ENCODE data around the gene CCDC192. TPM values are rescaled to one million over a fixed set of nuclear protein-coding genes. Genes with fewer than 3 reads are reported as not detected.

The CCDC192 gene
- total and polyA plus RNA-seq, 2 experiments from 2014 or later: 0.40 TPM; not detected in 1

DNA sequence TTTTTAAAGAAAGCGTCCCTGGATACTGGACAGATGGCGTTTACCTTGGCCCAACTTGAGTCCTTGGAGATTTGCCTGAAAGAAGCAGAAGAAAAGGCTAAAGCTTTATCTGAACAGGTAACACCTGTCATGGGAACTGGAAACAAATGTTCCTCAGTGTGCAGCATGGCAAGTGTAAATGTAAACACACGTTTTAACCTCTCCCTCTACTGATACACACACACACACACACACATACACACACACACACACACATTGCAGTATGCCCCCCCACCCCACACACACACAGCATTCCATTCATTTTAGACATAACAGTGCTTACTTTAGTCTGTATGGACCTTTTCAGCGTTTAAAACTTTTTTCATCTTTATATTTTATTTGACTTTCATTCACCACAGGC lies 51.1 kb downstream of the CCDC192 start:
- DNase-seq (ENCODE audit: low spot score) (no peak), ATAC-seq (no peak)
- Histone ChIP-seq H4K20me1 (replicated peaks; ENCODE audit: insufficient read depth) (no peaks in the 10 kb centered on the region), H3K4me1 (ENCODE audit: insufficient read depth) (peaks cover 8% of the 10 kb centered on the region; the same call in 1 of the 2 replicates), H3K27me3 (ENCODE audit: insufficient read depth) (no peaks in the 10 kb centered on the region), H3K9me2 (ENCODE audit: insufficient read depth) (no peaks in the 10 kb centered on the region), H3K79me2 (replicated peaks; ENCODE audit: insufficient read depth) (no peaks in the 10 kb centered on the region), H3K27ac (ENCODE audit: low read depth) (no peak overlapping the region), H3K36me3 (ENCODE audit: insufficient read depth) (no peaks in the 10 kb centered on the region), H3K4me2 (no peak overlapping the region), H3F3A (replicated peaks; ENCODE audit: low read depth) (no peaks in the 10 kb centered on the region), H2AFZ (no peak overlapping the region), H3K4me3 (no peak overlapping the region)
- H3K4me1 Mint-ChIP-seq: peaks cover 22% of the 10 kb centered on the region
- peaks cover 7% of the 10 kb centered on the region; the same call in 2 of the 3 replicates for H3K36me3 Mint-ChIP-seq (ENCODE audit: low read depth)
- H3K27me3 Mint-ChIP-seq (ENCODE audit: insufficient read depth, low read depth, poor library complexity): no peaks in the 10 kb centered on the region
- no peak for TF ChIP-seq POLR2AphosphoS5 (IDR thresholded peaks at IDR 0.05; ENCODE audit: low read depth)
- H3K27ac Mint-ChIP-seq: no peak overlapping the region
- no peaks in the 10 kb centered on the region for H3K9me3 Mint-ChIP-seq
- H3K4me3 Mint-ChIP-seq: no peak overlapping the region

DNA sequence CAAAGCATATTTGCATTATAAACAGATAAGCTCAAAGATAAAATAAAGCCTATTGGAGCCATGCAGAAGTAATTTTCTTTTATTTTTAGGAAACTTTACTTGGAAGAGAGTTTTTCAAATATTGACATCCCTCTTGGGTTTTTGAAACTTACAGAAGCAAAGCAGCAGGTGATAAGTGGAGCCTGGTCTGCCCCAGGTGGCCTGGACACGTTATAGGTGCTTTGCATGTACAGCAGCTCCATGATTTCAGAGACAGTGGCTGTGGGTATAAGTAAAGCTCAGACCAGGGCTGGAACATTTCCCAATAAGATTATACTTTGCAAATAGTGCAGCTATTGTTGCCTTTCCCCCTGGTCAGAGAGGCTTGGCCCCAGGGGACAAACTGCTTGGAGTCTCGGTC lies 51.5 kb downstream of the CCDC192 start:
- H2AFZ ChIP-seq: no peak overlapping the region
- no peaks in the 10 kb centered on the region for H4K20me1 ChIP-seq (replicated peaks; ENCODE audit: insufficient read depth)
- no peak for ATAC-seq
- DNase-seq (ENCODE audit: low spot score): no peak
- Mint-ChIP-seq H3K27me3 (ENCODE audit: insufficient read depth, low read depth, poor library complexity) (no peaks in the 10 kb centered on the region), H3K4me3 (no peak overlapping the region), H3K27ac (no peak overlapping the region), H3K36me3 (ENCODE audit: low read depth) (peaks cover 7% of the 10 kb centered on the region; the same call in 2 of the 3 replicates), H3K9me3 (no peaks in the 10 kb centered on the region), H3K4me1 (peaks cover 22% of the 10 kb centered on the region)
- no peak overlapping the region for H3K4me2 ChIP-seq
- H3K27me3 ChIP-seq (ENCODE audit: insufficient read depth): no peaks in the 10 kb centered on the region
- H3K36me3 ChIP-seq (ENCODE audit: insufficient read depth): no peaks in the 10 kb centered on the region
- H3K4me3 ChIP-seq: no peak overlapping the region
- no peaks in the 10 kb centered on the region for H3K79me2 ChIP-seq (replicated peaks; ENCODE audit: insufficient read depth)
- H3F3A ChIP-seq (replicated peaks; ENCODE audit: low read depth): no peaks in the 10 kb centered on the region
- H3K27ac ChIP-seq (ENCODE audit: low read depth): no peak overlapping the region
- H3K4me1 ChIP-seq (ENCODE audit: insufficient read depth): peaks cover 8% of the 10 kb centered on the region; the same call in 1 of the 2 replicates
- no peaks in the 10 kb centered on the region for H3K9me2 ChIP-seq (ENCODE audit: insufficient read depth)
- no peak for TF ChIP-seq ZNF331 (CRISPR knock-in tag; IDR thresholded peaks at IDR 0.05; ENCODE audit: low read depth)
- TF ChIP-seq, protein P1, sequence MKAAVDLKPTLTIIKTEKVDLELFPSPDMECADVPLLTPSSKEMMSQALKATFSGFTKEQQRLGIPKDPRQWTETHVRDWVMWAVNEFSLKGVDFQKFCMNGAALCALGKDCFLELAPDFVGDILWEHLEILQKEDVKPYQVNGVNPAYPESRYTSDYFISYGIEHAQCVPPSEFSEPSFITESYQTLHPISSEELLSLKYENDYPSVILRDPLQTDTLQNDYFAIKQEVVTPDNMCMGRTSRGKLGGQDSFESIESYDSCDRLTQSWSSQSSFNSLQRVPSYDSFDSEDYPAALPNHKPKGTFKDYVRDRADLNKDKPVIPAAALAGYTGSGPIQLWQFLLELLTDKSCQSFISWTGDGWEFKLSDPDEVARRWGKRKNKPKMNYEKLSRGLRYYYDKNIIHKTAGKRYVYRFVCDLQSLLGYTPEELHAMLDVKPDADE (IDR thresholded peaks at IDR 0.05): no peak
- TF ChIP-seq, protein P2, sequence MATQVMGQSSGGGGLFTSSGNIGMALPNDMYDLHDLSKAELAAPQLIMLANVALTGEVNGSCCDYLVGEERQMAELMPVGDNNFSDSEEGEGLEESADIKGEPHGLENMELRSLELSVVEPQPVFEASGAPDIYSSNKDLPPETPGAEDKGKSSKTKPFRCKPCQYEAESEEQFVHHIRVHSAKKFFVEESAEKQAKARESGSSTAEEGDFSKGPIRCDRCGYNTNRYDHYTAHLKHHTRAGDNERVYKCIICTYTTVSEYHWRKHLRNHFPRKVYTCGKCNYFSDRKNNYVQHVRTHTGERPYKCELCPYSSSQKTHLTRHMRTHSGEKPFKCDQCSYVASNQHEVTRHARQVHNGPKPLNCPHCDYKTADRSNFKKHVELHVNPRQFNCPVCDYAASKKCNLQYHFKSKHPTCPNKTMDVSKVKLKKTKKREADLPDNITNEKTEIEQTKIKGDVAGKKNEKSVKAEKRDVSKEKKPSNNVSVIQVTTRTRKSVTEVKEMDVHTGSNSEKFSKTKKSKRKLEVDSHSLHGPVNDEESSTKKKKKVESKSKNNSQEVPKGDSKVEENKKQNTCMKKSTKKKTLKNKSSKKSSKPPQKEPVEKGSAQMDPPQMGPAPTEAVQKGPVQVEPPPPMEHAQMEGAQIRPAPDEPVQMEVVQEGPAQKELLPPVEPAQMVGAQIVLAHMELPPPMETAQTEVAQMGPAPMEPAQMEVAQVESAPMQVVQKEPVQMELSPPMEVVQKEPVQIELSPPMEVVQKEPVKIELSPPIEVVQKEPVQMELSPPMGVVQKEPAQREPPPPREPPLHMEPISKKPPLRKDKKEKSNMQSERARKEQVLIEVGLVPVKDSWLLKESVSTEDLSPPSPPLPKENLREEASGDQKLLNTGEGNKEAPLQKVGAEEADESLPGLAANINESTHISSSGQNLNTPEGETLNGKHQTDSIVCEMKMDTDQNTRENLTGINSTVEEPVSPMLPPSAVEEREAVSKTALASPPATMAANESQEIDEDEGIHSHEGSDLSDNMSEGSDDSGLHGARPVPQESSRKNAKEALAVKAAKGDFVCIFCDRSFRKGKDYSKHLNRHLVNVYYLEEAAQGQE (IDR thresholded peaks at IDR 0.05; ENCODE audit: unreplicated experiment): no peak
- no peak for TF ChIP-seq POLR2AphosphoS5 (IDR thresholded peaks at IDR 0.05; ENCODE audit: low read depth)
- TF ChIP-seq EZH2phosphoT487 (IDR thresholded peaks at IDR 0.05; ENCODE audit: unreplicated experiment): no peak
- no peak for TF ChIP-seq JUNB (IDR thresholded peaks at IDR 0.05; ENCODE audit: unreplicated experiment)
- TF ChIP-seq NANOG (IDR thresholded peaks at IDR 0.05; ENCODE audit: borderline replicate concordance): no peak
- TF ChIP-seq ZNF114 (CRISPR knock-in tag; IDR thresholded peaks at IDR 0.05): no peak
- TF ChIP-seq, protein P3, sequence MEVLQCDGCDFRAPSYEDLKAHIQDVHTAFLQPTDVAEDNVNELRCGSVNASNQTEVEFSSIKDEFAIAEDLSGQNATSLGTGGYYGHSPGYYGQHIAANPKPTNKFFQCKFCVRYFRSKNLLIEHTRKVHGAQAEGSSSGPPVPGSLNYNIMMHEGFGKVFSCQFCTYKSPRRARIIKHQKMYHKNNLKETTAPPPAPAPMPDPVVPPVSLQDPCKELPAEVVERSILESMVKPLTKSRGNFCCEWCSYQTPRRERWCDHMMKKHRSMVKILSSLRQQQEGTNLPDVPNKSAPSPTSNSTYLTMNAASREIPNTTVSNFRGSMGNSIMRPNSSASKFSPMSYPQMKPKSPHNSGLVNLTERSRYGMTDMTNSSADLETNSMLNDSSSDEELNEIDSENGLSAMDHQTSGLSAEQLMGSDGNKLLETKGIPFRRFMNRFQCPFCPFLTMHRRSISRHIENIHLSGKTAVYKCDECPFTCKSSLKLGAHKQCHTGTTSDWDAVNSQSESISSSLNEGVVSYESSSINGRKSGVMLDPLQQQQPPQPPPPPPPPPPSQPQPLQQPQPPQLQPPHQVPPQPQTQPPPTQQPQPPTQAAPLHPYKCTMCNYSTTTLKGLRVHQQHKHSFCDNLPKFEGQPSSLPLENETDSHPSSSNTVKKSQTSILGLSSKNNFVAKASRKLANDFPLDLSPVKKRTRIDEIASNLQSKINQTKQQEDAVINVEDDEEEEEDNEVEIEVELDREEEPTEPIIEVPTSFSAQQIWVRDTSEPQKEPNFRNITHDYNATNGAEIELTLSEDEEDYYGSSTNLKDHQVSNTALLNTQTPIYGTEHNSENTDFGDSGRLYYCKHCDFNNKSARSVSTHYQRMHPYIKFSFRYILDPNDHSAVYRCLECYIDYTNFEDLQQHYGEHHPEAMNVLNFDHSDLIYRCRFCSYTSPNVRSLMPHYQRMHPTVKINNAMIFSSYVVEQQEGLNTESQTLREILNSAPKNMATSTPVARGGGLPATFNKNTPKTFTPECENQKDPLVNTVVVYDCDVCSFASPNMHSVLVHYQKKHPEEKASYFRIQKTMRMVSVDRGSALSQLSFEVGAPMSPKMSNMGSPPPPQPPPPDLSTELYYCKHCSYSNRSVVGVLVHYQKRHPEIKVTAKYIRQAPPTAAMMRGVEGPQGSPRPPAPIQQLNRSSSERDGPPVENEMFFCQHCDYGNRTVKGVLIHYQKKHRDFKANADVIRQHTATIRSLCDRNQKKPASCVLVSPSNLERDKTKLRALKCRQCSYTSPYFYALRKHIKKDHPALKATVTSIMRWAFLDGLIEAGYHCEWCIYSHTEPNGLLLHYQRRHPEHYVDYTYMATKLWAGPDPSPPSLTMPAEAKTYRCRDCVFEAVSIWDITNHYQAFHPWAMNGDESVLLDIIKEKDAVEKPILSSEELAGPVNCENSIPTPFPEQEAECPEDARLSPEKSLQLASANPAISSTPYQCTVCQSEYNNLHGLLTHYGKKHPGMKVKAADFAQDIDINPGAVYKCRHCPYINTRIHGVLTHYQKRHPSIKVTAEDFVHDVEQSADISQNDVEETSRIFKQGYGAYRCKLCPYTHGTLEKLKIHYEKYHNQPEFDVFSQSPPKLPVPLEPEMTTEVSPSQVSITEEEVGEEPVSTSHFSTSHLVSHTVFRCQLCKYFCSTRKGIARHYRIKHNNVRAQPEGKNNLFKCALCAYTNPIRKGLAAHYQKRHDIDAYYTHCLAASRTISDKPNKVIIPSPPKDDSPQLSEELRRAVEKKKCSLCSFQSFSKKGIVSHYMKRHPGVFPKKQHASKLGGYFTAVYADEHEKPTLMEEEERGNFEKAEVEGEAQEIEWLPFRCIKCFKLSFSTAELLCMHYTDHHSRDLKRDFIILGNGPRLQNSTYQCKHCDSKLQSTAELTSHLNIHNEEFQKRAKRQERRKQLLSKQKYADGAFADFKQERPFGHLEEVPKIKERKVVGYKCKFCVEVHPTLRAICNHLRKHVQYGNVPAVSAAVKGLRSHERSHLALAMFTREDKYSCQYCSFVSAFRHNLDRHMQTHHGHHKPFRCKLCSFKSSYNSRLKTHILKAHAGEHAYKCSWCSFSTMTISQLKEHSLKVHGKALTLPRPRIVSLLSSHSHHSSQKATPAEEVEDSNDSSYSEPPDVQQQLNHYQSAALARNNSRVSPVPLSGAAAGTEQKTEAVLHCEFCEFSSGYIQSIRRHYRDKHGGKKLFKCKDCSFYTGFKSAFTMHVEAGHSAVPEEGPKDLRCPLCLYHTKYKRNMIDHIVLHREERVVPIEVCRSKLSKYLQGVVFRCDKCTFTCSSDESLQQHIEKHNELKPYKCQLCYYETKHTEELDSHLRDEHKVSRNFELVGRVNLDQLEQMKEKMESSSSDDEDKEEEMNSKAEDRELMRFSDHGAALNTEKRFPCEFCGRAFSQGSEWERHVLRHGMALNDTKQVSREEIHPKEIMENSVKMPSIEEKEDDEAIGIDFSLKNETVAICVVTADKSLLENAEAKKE (CRISPR knock-in tag; IDR thresholded peaks at IDR 0.05): no peak
- TF ChIP-seq, protein P4, sequence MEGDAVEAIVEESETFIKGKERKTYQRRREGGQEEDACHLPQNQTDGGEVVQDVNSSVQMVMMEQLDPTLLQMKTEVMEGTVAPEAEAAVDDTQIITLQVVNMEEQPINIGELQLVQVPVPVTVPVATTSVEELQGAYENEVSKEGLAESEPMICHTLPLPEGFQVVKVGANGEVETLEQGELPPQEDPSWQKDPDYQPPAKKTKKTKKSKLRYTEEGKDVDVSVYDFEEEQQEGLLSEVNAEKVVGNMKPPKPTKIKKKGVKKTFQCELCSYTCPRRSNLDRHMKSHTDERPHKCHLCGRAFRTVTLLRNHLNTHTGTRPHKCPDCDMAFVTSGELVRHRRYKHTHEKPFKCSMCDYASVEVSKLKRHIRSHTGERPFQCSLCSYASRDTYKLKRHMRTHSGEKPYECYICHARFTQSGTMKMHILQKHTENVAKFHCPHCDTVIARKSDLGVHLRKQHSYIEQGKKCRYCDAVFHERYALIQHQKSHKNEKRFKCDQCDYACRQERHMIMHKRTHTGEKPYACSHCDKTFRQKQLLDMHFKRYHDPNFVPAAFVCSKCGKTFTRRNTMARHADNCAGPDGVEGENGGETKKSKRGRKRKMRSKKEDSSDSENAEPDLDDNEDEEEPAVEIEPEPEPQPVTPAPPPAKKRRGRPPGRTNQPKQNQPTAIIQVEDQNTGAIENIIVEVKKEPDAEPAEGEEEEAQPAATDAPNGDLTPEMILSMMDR (conservative IDR thresholded peaks at IDR 0.05; ENCODE audit: low read depth in 2 of 2): no peak
